Suppressor macrophage treated with lipopolysaccharide for 1 hour (primary cell): Measurements from ENCODE around the gene SORCS1.
A peak's percentile ranks its signal among the peaks of the same experiment; 100 is the strongest.

Experiments used
- DNase-seq, 3 donors: peaks; one replicate each; pipeline ENCODE4 v3.0.0-alpha.2; 2020 to 2022

The SORCS1 gene

GRCh38 chr10:106637873-106638272 is 526.6 kb downstream of the SORCS1 start:
- no peak for DNase-seq

DNA sequence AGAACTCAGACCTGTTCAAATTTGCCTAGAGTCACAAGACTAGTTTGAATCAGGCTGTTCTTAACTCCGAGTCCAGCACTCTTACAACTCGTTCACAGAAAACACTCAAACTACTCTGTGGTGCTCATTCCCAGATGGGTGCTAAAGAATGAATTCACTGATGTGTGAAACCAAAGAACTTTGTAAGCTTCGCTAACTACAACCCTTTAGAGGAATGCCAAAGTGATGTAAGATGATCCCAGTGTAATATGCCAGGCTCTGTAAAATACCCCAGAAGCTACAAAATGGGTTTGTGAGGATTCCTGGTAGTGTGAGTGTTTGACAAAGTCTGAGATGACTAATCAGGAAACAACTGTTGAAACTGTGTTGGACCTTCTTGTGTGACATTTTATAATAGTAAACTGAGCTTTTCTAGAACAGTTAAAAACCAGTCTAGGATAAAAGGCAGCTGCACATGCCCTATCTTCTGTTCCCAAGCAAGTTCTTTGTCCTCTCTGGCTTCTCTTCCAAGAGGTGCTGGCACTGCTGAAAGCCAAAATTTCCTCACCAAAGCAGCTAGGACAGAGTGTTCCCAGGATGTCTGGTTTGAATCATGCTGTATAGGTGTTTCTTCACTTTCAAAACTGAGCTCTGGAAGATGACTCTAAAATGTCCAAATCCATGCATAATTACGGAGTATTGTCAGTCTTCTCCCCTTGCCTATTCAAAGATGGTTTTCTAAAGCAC is 527.6 kb downstream of the SORCS1 start:
- no peak for DNase-seq

- no peak for DNase-seq
Measured at GRCh38 chr10:106635947-106636346, 528.6 kb downstream of the SORCS1 start.

- DNase-seq, result no peak
Measured at GRCh38 chr10:106631016-106631702, 533.3 kb downstream of the SORCS1 start.

GRCh38 chr10:106626371-106626770 is 538.1 kb downstream of the SORCS1 start:
- no peak for DNase-seq

- no peak for DNase-seq
Measured at GRCh38 chr10:106625751-106626150, 538.8 kb downstream of the SORCS1 start.

GRCh38 chr10:106619346-106619745 is 545.2 kb downstream of the SORCS1 start:
- DNase-seq, result no peak

DNA sequence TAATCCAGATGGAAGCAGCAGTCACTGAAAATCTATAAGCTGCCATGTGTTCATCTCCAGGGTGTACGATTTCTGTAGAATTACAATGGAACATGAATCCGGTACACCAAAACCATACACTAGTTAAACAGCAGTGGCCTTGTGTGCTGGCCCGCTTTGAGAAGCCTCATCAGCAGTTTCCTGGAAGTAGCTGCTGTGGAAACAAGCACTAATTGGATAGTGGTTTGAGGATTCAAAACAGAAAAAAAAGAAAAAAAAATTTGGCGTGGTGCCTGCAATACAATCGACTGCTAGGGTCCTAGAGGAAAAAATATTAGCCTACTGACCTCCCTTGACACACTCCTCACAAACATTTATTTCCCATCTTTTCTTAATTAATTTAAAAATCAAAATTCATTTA is 545.9 kb downstream of the SORCS1 start:
- no peak for DNase-seq

DNA sequence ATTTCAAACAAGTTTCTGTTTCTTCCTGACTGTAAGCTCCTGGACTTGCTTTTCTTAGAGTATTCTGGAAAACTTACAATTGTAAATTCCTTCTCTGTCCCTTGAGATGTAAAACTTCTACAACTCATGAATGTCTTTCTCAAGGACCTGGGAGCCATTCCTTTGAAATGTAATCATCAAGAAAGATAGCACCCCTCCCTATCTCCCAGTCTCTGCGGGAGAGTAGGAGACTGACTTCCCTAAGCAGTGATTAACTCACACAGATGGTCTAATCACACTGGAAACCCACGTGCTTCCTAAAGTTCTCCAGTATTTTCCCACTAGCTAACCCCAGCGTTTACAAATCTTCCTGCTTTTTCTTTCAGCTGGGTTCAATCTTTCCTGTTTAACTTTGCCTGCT is 549.4 kb downstream of the SORCS1 start:
- DNase-seq, result no peak

- DNase-seq, result no peak
Measured at GRCh38 chr10:106614293-106614692, 550.2 kb downstream of the SORCS1 start.

DNA sequence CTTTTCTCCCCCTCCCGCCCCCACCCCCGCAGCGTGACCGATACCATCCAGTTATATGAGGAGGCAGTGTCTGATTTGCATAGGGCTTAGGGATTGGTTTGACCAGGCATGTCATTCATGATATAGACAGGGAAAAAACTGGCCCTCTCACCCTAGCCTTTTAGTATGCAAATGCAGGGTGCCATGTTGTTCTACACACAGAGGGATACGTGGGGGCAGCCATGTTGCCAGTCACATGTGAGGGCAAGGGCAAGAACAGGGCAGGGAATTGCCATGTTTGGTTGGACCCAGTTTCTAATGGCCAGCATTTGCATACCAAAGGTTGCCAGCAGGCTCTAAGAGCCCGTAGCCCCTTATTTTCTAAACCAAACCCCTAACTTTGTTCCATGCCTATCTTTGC is 552.1 kb downstream of the SORCS1 start:
- DNase-seq, result no peak

GRCh38 chr10:106609470-106610266 is 554.8 kb downstream of the SORCS1 start:
- DNase-seq, result no peak

DNA sequence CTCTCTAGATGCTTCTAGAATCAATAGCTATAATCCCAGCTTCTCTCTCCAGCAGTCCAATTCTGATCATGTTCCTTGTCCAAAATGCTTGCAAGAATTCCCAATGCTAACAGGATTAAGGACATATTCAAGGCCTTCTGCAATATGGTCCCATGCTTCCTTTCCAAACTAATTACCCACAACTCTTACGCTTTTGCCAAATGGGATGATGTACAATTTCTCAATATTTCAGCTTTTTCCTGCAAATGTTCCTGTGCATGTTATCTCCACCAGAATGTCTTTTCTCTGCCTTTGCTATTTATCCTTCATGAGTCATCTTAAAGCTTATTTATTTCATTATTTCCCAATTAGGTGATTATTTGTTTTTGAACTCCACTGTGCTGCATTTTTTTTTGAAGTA is 556.4 kb downstream of the SORCS1 start:
- no peak for DNase-seq

DNA sequence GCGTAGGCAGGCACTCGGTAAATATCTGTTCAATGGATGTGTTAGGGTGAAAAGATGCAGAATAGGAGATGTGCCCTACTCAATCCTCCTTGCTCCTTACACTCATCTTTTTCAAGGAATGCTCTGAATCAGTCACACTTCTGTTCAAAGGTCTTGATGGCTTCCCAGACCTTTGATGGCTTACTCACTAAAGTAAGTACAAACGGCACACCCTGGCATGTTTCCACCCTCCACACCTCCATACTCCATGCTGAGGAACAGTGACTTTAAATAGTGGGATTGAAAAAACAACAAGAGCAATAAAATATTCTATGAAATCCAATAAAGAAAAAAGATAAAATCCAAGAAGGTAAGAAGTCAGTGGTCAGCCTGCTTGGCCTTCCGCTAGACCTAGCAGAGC is 569.2 kb downstream of the SORCS1 start:
- DNase-seq, result no peak

DNA sequence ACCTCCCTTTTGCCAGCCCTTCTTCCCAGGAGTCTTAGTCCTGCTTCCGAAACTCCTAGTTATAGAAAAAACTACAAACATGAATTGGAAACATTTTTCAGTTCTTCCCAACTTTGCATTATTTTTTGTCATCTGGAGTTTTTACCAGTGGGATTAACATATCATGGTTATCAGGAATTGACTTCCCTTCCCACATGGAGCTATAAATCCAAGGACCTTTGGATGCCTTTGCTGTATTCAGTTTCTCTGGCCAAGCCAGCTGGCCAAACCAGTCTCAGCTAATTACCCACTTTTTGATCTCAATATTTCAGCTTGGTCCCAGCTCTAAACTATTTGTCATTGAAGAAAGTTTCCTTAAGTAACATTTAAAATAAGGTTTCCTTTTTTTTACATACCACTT is 570.6 kb downstream of the SORCS1 start:
- DNase-seq, result no peak

GRCh38 chr10:106592396-106592795 is 572.1 kb downstream of the SORCS1 start:
- no peak for DNase-seq

DNA sequence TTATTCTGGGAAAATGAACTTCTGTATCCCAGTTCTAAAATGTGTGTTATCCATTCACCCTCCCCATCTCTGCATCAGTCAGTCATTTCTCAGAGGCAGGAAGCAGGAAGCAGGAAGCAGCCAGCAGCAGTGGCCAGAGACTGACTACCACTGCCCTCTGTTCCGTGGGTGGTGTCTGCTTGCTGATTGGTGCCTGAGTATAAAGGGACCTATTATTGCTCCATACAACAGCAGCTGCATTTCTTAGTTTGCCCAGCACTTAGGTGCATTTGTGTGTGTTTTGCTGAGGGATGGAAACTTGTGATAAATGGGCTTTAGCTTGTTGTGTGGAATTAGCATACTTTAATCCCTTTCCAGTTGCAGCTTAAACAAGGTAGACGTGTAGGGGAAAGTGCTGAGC is 582.2 kb downstream of the SORCS1 start:
- DNase-seq, result no peak

- no peak for DNase-seq
Measured at GRCh38 chr10:106577756-106578155, 586.8 kb downstream of the SORCS1 start.

- no peak for DNase-seq
Measured at GRCh38 chr10:106577266-106577665, 587.2 kb downstream of the SORCS1 start.

GRCh38 chr10:106576534-106576933 is 588.0 kb downstream of the SORCS1 start:
- DNase-seq, result no peak

DNA sequence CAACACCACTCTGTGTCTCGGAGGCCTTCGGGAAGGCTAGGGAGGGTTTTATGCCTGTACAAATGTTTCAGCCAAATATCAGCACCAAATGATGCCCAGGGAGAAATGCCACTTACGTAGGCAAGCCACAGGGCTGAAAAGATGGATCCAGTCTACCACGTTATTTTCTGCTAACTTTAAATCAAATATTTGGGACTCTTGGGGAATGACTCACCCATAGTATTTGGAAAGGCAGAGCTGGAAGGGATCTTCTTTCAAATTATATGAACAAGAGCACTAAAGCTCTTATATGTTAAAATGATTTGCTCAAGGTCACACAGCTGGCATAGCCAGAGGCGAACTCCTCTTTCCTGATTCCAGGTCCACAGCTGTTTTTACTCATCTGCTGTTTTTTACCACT is 591.4 kb downstream of the SORCS1 start:
- no peak for DNase-seq

- DNase-seq, result peak in 1 of 3 donors; percentile 1
Measured at GRCh38 chr10:106571192-106571946, 593.1 kb downstream of the SORCS1 start.

- DNase-seq, result no peak
Measured at GRCh38 chr10:106570268-106570667, 594.2 kb downstream of the SORCS1 start.
